H1 (cell line): Measurements from ENCODE around the gene HOXC11. TPM values are rescaled to one million over a fixed set of nuclear protein-coding genes. Genes with fewer than 3 reads are reported as not detected.
A peak's percentile ranks its signal among the peaks of the same experiment; 100 is the strongest.

Source experiments
- ASH2L ChIP-seq: fragments of 200-600, 300-600 bp; sonication (generic); IDR thresholded peaks from one replicate; pipeline ENCODE4 v1.7.1; 2017; ENCODE audit warnings: low read length
- BCL11A ChIP-seq, 2 experiments: IDR thresholded peaks; one replicate each; pipeline ENCODE4 v1.6.1; 2011; ENCODE audit warnings: low read depth in 2 of 2, low read length in 2 of 2, mild to moderate bottlenecking in 2 of 2
- CHD1 ChIP-seq: IDR thresholded peaks from 2 replicates; pipeline ENCODE4 v1.6.1; 2012; ENCODE audit warnings: low read depth, low read length, improper control_type of control experiment
- CREB1 ChIP-seq: IDR thresholded peaks from 2 replicates; pipeline ENCODE4 v1.6.1; 2012; ENCODE audit warnings: inconsistent platforms
- CTBP2 ChIP-seq: IDR thresholded peaks from 2 replicates; pipeline ENCODE4 v1.7.0; 2011; ENCODE audit warnings: borderline replicate concordance, mild to moderate bottlenecking, moderate library complexity, mixed read lengths, low read length; ENCODE audit not compliant: insufficient read depth, insufficient read length
- EZH2 ChIP-seq: fragments of 200-600 bp; sonication (generic); IDR thresholded peaks from 2 replicates; pipeline ENCODE4 v1.7.1; 2012; ENCODE audit warnings: low read depth, mild to moderate bottlenecking, moderate library complexity, low read length, inconsistent platforms; ENCODE audit not compliant: severe bottlenecking
- JUND ChIP-seq: IDR thresholded peaks from 2 replicates; pipeline ENCODE4 v1.6.1; 2011; ENCODE audit warnings: mild to moderate bottlenecking, improper control_type of control experiment, low read length
- KDM4A ChIP-seq: IDR thresholded peaks from one replicate; pipeline ENCODE4 v1.7.1; 2012; ENCODE audit warnings: low read depth, mild to moderate bottlenecking, moderate library complexity, low read length, inconsistent platforms; ENCODE audit not compliant: severe bottlenecking
- MAFK ChIP-seq: IDR thresholded peaks from 2 replicates; pipeline ENCODE4 v1.6.1; 2012; ENCODE audit warnings: low read depth, mild to moderate bottlenecking, improper control_type of control experiment, low read length
- NANOG ChIP-seq: IDR thresholded peaks from 2 replicates; pipeline ENCODE4 v1.6.1; 2011; ENCODE audit warnings: low read length, low read depth, mild to moderate bottlenecking, inconsistent platforms; ENCODE audit not compliant: insufficient read depth, poor library complexity, severe bottlenecking
- PHF8 ChIP-seq: fragments of 200-600 bp; sonication (generic); conservative IDR thresholded peaks from 2 replicates; pipeline ENCODE4 v1.7.1; 2012; ENCODE audit warnings: low read depth, mild to moderate bottlenecking, inconsistent platforms, low read length, moderate library complexity
- RAD21 ChIP-seq, 2 experiments: IDR thresholded peaks in 1 of 2; conservative IDR thresholded peaks in 1 of 2; 2 replicates each; pipeline ENCODE4 v1.6.1; 2011; ENCODE audit warnings: low read depth in 2 of 2, low read length in 2 of 2, improper control_type of control experiment in 1 of 2, inconsistent platforms in 1 of 2, mild to moderate bottlenecking in 1 of 2, moderate library complexity in 1 of 2
- SIN3A ChIP-seq, 2 experiments: IDR thresholded peaks in 1 of 2; conservative IDR thresholded peaks in 1 of 2; 2 replicates each; pipeline ENCODE4 v1.6.1; 2011 to 2012; ENCODE audit warnings: low read length in 2 of 2, improper control_type of control experiment in 1 of 2, low read depth in 1 of 2, mild to moderate bottlenecking in 1 of 2
- SP1 ChIP-seq: IDR thresholded peaks from 2 replicates; pipeline ENCODE4 v1.6.1; 2011; ENCODE audit warnings: low read depth, low read length
- SP2 ChIP-seq: IDR thresholded peaks from 2 replicates; pipeline ENCODE4 v1.6.1; 2012; ENCODE audit warnings: mild to moderate bottlenecking, low read length, inconsistent platforms
- TAF1 ChIP-seq: IDR thresholded peaks from 2 replicates; pipeline ENCODE4 v1.6.1; 2011; ENCODE audit warnings: mild to moderate bottlenecking, low read depth, low read length
- TCF12 ChIP-seq: IDR thresholded peaks from 2 replicates; pipeline ENCODE4 v1.6.1; 2011; ENCODE audit warnings: low read depth, mild to moderate bottlenecking, low read length
- YY1 ChIP-seq: IDR thresholded peaks from 2 replicates; pipeline ENCODE4 v1.6.1; 2011; ENCODE audit warnings: low read depth, mild to moderate bottlenecking, low read length
- ZNF274 ChIP-seq: IDR thresholded peaks from 2 replicates; pipeline ENCODE4 v1.7.0; 2012; ENCODE audit warnings: low read length, borderline replicate concordance; ENCODE audit errors: extremely low read depth
- polyA plus RNA-seq, 7 experiments: library from polyadenylated mRNA; depleted of rRNA in 3 of 7; stranded (reverse) in 5 of 7; unstranded in 2 of 7; fragments of >200 nt in 5 of 7; fragments of 200-250 nt in 2 of 7; gene quantifications; 1 replicate in 5 of 7; 2 replicates in 1 of 7; 4 replicates in 1 of 7; pipeline versions ENCODE4 v1.2.1 to v1.2.3, GENCODE V29; 2011 to 2013; ENCODE audit warnings: missing spikeins in 2 of 7, mixed read lengths in 2 of 7
- total RNA-seq: library from RNA; stranded (reverse); fragmentation: NEBNext Ultra II Directional; extraction: Animal tissue kit (Norgen Biotek cat#: 25700); gene quantifications from 2 replicates; pipeline ENCODE4 v1.2.1, GENCODE V29; 2021
- TF ChIP-seq, protein P1 (sequence below): IDR thresholded peaks from 2 replicates; pipeline ENCODE4 v1.6.1; 2012; ENCODE audit warnings: inconsistent platforms
- TF ChIP-seq, protein P2 (sequence below): IDR thresholded peaks from 2 replicates; pipeline ENCODE4 v1.6.1; 2011; ENCODE audit warnings: low read length, improper control_type of control experiment
- TF ChIP-seq, protein P3 (sequence below): IDR thresholded peaks from 2 replicates; pipeline ENCODE4 v1.6.1; 2012; ENCODE audit warnings: low read length, inconsistent platforms

The HOXC11 gene
- total and polyA plus RNA-seq, 2 of the 8 experiments (the other 6 are each of a cell fraction or from before 2014, with no cell fraction given): not detected

DNA sequence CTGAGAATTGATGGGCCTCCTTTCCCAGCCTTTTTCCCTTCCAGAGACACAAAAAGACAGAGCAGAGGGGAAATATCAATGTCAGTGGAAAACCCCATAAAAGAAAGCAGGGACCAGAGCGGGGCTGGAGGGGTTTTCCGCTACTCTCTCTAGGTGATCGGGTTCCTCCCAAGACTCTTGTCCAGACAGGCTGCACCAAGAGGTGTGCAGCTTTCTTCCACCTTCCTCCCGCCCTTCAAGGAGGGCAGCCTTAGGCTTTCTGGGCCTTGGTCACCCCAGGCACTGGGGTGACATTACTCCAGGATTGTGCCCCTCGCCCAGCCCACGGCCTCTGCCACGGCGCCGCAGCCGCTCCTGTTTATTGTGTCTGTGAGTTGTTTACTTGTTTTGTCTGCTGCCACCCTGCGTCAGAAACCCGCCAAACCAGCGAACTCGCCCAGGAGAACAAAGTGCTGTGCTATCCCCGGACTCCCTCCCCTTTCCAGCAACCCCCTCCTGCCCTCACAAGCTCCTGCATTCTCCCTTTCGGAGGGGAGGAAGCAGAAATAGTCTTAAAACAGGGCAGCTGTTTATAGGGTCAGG is 48.6 kb downstream of the HOXC11 start (continued):
- TF ChIP-seq KDM4A (no peak), ASH2L (no peak), TAF1 (no peak), SIN3A (conservative IDR thresholded peaks at IDR 0.05 in 1 of 2, IDR thresholded peaks at IDR 0.05 in 1 of 2; ENCODE audit: low read depth in 1 of 2, low read length in 2 of 2) (no peak), ZNF274 (no peak), TCF12 (no peak), RAD21 (IDR thresholded peaks at IDR 0.05 in 1 of 2, conservative IDR thresholded peaks at IDR 0.05 in 1 of 2; ENCODE audit: low read depth in 2 of 2, low read length in 2 of 2) (peak in 1 of 2 experiments; percentile 39; a peak in 1 of 4 replicates), CREB1 (peak; percentile 35; the same call in 1 of the 2 replicates), SP1 (peak; percentile 73), NANOG (no peak), JUND (no peak), CTBP2 (peak; percentile 92), YY1 (peak; percentile 42; the same call in 1 of the 2 replicates), SP2 (no peak), CHD1 (no peak), BCL11A (IDR thresholded peaks at IDR 0.05; ENCODE audit: low read depth in 2 of 2, low read length in 2 of 2) (no peak), PHF8 (no peak), MAFK (no peak), EZH2 (peak; percentile 95)
- TF ChIP-seq, protein P1, sequence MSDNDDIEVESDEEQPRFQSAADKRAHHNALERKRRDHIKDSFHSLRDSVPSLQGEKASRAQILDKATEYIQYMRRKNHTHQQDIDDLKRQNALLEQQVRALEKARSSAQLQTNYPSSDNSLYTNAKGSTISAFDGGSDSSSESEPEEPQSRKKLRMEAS: no peak
- TF ChIP-seq, protein P2, sequence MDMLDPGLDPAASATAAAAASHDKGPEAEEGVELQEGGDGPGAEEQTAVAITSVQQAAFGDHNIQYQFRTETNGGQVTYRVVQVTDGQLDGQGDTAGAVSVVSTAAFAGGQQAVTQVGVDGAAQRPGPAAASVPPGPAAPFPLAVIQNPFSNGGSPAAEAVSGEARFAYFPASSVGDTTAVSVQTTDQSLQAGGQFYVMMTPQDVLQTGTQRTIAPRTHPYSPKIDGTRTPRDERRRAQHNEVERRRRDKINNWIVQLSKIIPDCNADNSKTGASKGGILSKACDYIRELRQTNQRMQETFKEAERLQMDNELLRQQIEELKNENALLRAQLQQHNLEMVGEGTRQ: no peak
- TF ChIP-seq, protein P3, sequence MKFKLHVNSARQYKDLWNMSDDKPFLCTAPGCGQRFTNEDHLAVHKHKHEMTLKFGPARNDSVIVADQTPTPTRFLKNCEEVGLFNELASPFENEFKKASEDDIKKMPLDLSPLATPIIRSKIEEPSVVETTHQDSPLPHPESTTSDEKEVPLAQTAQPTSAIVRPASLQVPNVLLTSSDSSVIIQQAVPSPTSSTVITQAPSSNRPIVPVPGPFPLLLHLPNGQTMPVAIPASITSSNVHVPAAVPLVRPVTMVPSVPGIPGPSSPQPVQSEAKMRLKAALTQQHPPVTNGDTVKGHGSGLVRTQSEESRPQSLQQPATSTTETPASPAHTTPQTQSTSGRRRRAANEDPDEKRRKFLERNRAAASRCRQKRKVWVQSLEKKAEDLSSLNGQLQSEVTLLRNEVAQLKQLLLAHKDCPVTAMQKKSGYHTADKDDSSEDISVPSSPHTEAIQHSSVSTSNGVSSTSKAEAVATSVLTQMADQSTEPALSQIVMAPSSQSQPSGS: no peak
